ENCODE measurements around the gene AKT1S1.

AKT1S1 gene

GRCh38 chr19:49845414-49845813, 31.7 kb downstream of the AKT1S1 start:
- no peak overlapping the region for H2AFZ ChIP-seq
- H3K36me3 ChIP-seq (ENCODE audit: control insufficient read depth, insufficient read depth, low read length) = no peaks in the 10 kb centered on the region
- no peak overlapping the region for H3K27ac ChIP-seq
- no peaks in the 10 kb centered on the region for H3K27me3 ChIP-seq (ENCODE audit: control insufficient read depth, insufficient read depth, low read length)
- no peak overlapping the region for H3K4me3 ChIP-seq (ENCODE audit: low read depth, low read length)
- no peaks in the 10 kb centered on the region for H3K79me2 ChIP-seq
- no peak overlapping the region for H3K9ac ChIP-seq
- H3K9me3 ChIP-seq (ENCODE audit: control insufficient read depth, low read length) = no peaks in the 10 kb centered on the region
- H3K4me1 ChIP-seq = no peaks in the 10 kb centered on the region
- no peak overlapping the region for H3K4me2 ChIP-seq (ENCODE audit: low read length)
- TF ChIP-seq CTCF (IDR thresholded peaks at IDR 0.05) = no peak

GRCh38 chr19:49844138-49845095, 32.7 kb downstream of the AKT1S1 start:
- Histone ChIP-seq H3K36me3 (ENCODE audit: control insufficient read depth, insufficient read depth, low read length) (no peaks in the 10 kb centered on the region), H2AFZ (no peak overlapping the region), H3K27ac (no peak overlapping the region), H3K9ac (no peak overlapping the region), H3K4me1 (no peaks in the 10 kb centered on the region), H3K9me3 (ENCODE audit: control insufficient read depth, low read length) (no peaks in the 10 kb centered on the region), H3K4me2 (ENCODE audit: low read length) (no peak overlapping the region), H3K4me3 (ENCODE audit: low read depth, low read length) (no peak overlapping the region), H3K27me3 (ENCODE audit: control insufficient read depth, insufficient read depth, low read length) (no peaks in the 10 kb centered on the region), H3K79me2 (no peaks in the 10 kb centered on the region)
- TF ChIP-seq CTCF (IDR thresholded peaks at IDR 0.05) = no peak

- H3K36me3 ChIP-seq (ENCODE audit: control insufficient read depth, insufficient read depth, low read length) = no peaks in the 10 kb centered on the region
- no peak overlapping the region for H2AFZ ChIP-seq
- no peak overlapping the region for H3K9ac ChIP-seq
- H3K4me3 ChIP-seq (ENCODE audit: low read depth, low read length) = no peak overlapping the region
- no peak overlapping the region for H3K4me2 ChIP-seq (ENCODE audit: low read length)
- H3K27ac ChIP-seq = no peak overlapping the region
- no peaks in the 10 kb centered on the region for H3K4me1 ChIP-seq
- no peaks in the 10 kb centered on the region for H3K9me3 ChIP-seq (ENCODE audit: control insufficient read depth, low read length)
- H3K27me3 ChIP-seq (ENCODE audit: control insufficient read depth, insufficient read depth, low read length) = no peaks in the 10 kb centered on the region
- H3K79me2 ChIP-seq = no peaks in the 10 kb centered on the region
- TF ChIP-seq CTCF (IDR thresholded peaks at IDR 0.05) = no peak
Observed at GRCh38 chr19:49843265-49843664, 33.9 kb downstream of the AKT1S1 start.

- H3K4me2 ChIP-seq (ENCODE audit: low read length) = no peak overlapping the region
- H3K9ac ChIP-seq = no peak overlapping the region
- H3K4me3 ChIP-seq (ENCODE audit: low read depth, low read length) = no peak overlapping the region
- H3K36me3 ChIP-seq (ENCODE audit: control insufficient read depth, insufficient read depth, low read length) = no peaks in the 10 kb centered on the region
- no peak for TF ChIP-seq CTCF (IDR thresholded peaks at IDR 0.05)
- no peaks in the 10 kb centered on the region for H3K79me2 ChIP-seq
- no peaks in the 10 kb centered on the region for H3K4me1 ChIP-seq
- H3K27me3 ChIP-seq (ENCODE audit: control insufficient read depth, insufficient read depth, low read length) = no peaks in the 10 kb centered on the region
- H3K9me3 ChIP-seq (ENCODE audit: control insufficient read depth, low read length) = no peaks in the 10 kb centered on the region
- no peak overlapping the region for H2AFZ ChIP-seq
- H3K27ac ChIP-seq = no peak overlapping the region
Observed at GRCh38 chr19:49840736-49841249, 36.4 kb downstream of the AKT1S1 start.
